HEK293 (cell line): ENCODE measurements around the gene SEZ6L.

Source experiments
- CTCF ChIA-PET: fragments of 350-600 bp; formaldehyde crosslinking; extraction: SDS; loops from one replicate; lab custom pipeline; 2021; ENCODE audit warnings: antibody characterized with exemption; lab: Yijun Ruan, JAX
- POLR2A ChIA-PET: fragments of 300-600 bp; formaldehyde crosslinking; extraction: SDS; loops from one replicate; lab custom pipeline; 2020; ENCODE audit warnings: antibody characterized with exemption, inconsistent platforms; lab: Yijun Ruan, JAX
- H3K27ac ChIP-seq: fragments of 200-500 bp; sonication (Bioruptor generic); 2 replicates; pipeline ENCODE4 v1.5.1; 2014; ENCODE audit warnings: low read depth, low read length, control low read depth, inconsistent platforms; ENCODE audit errors: extremely low read depth
- H3K36me3 ChIP-seq, 2 experiments: fragments of 200-500 bp in 1 of 2; sonication (Bioruptor generic) in 1 of 2; 1 replicate in 1 of 2; 2 replicates in 1 of 2; pipeline ENCODE4 v1.5.1; 2014 to 2017; ENCODE audit warnings: inconsistent platforms in 2 of 2, low read length in 2 of 2; ENCODE audit not compliant: control insufficient read depth in 2 of 2, insufficient read depth in 1 of 2
- H3K4me1 ChIP-seq: fragments of 200-500 bp; sonication (Bioruptor generic); 2 replicates; pipeline ENCODE4 v1.5.1; 2014; ENCODE audit warnings: mild to moderate bottlenecking, low read length, inconsistent platforms; ENCODE audit not compliant: control insufficient read depth, insufficient read depth
- H3K4me3 ChIP-seq: 2 replicates; pipeline ENCODE4 v1.5.1; 2011; ENCODE audit warnings: low read depth, mild to moderate bottlenecking, control low read depth, low read length, moderate library complexity
- H3K9me3 ChIP-seq: fragments of 200-500 bp; sonication (Bioruptor generic); 2 replicates; pipeline ENCODE4 v1.5.1; 2014; ENCODE audit warnings: low read depth, low read length, inconsistent platforms; ENCODE audit not compliant: control insufficient read depth, insufficient read depth
- EGR2 ChIP-seq: fragments of 450-650 bp; formaldehyde crosslinking; IDR thresholded peaks from 2 replicates; pipeline ENCODE4 v1.5.1; 2016; ENCODE audit warnings: low read depth, missing biosample characterization, missing genetic modification characterization
- GLIS2 ChIP-seq: fragments of 450-650 bp; formaldehyde crosslinking; IDR thresholded peaks from 2 replicates; pipeline ENCODE4 v1.5.1; 2016; ENCODE audit warnings: missing biosample characterization, missing genetic modification characterization
- IKZF3 ChIP-seq: fragments of 450-650 bp; IDR thresholded peaks from 2 replicates; pipeline ENCODE4 v1.5.0; 2018; ENCODE audit warnings: missing biosample characterization, mild to moderate bottlenecking, missing genetic modification characterization, moderate library complexity
- PBX3 ChIP-seq: sonication (generic); formaldehyde crosslinking; IDR thresholded peaks from 2 replicates; pipeline ENCODE4 v1.8.1; 2022; ENCODE audit warnings: mild to moderate bottlenecking, moderate library complexity, missing genetic modification reagents
- RBAK ChIP-seq: fragments of 450-650 bp; formaldehyde crosslinking; IDR thresholded peaks from 2 replicates; pipeline ENCODE4 v1.5.1; 2016; ENCODE audit warnings: missing biosample characterization, missing genetic modification characterization
- ZBTB17 ChIP-seq: fragments of 450-650 bp; formaldehyde crosslinking; IDR thresholded peaks from 2 replicates; pipeline ENCODE4 v1.5.1; 2016; ENCODE audit warnings: missing biosample characterization, missing genetic modification characterization
- ZBTB26 ChIP-seq: fragments of 450-650 bp; formaldehyde crosslinking; optimal IDR thresholded peaks from 2 replicates; pipeline ENCODE3; 2016; ENCODE audit warnings: missing biosample characterization, mild to moderate bottlenecking, missing genetic modification characterization
- ZBTB8A ChIP-seq: fragments of 450-650 bp; formaldehyde crosslinking; IDR thresholded peaks from 2 replicates; pipeline ENCODE4 v1.5.1; 2016; ENCODE audit warnings: missing biosample characterization, missing genetic modification characterization
- ZFP37 ChIP-seq: fragments of 450-650 bp; formaldehyde crosslinking; IDR thresholded peaks from 2 replicates; pipeline ENCODE4 v1.5.1; 2016; ENCODE audit warnings: missing biosample characterization, missing genetic modification characterization
- ZFP41 ChIP-seq: fragments of 450-650 bp; formaldehyde crosslinking; IDR thresholded peaks from 2 replicates; pipeline ENCODE4 v1.5.1; 2016; ENCODE audit warnings: missing biosample characterization, missing genetic modification characterization, borderline replicate concordance
- ZIC2 ChIP-seq: fragments of 450-650 bp; formaldehyde crosslinking; IDR thresholded peaks from 2 replicates; pipeline ENCODE4 v1.5.1; 2016; ENCODE audit warnings: missing biosample characterization, missing genetic modification characterization
- ZNF16 ChIP-seq: fragments of 450-650 bp; formaldehyde crosslinking; IDR thresholded peaks from 2 replicates; pipeline ENCODE4 v1.5.1; 2016; ENCODE audit warnings: low read depth, missing biosample characterization, missing genetic modification characterization
- ZNF174 ChIP-seq: fragments of 450-650 bp; formaldehyde crosslinking; IDR thresholded peaks from 2 replicates; pipeline ENCODE4 v1.5.0; 2017; ENCODE audit warnings: missing biosample characterization, mild to moderate bottlenecking, missing genetic modification characterization
- ZNF19 ChIP-seq: fragments of 450-650 bp; formaldehyde crosslinking; IDR thresholded peaks from 2 replicates; pipeline ENCODE4; 2016; ENCODE audit warnings: missing biosample characterization, missing genetic modification characterization, low read depth
- ZNF248 ChIP-seq: fragments of 450-650 bp; formaldehyde crosslinking; IDR thresholded peaks from 2 replicates; pipeline ENCODE4 v1.5.1; 2017; ENCODE audit warnings: missing biosample characterization, missing genetic modification characterization
- ZNF266 ChIP-seq: fragments of 450-650 bp; formaldehyde crosslinking; IDR thresholded peaks from 2 replicates; pipeline ENCODE4 v1.5.1; 2016; ENCODE audit warnings: missing biosample characterization, missing genetic modification characterization, low read depth
- ZNF354C ChIP-seq: fragments of 450-650 bp; formaldehyde crosslinking; IDR thresholded peaks from 2 replicates; pipeline ENCODE4 v1.5.1; 2016; ENCODE audit warnings: missing biosample characterization, missing genetic modification characterization, low read depth, borderline replicate concordance
- ZNF37A ChIP-seq: fragments of 450-650 bp; IDR thresholded peaks from 2 replicates; pipeline ENCODE4 v1.5.1; 2018; ENCODE audit warnings: missing biosample characterization, missing genetic modification characterization
- ZNF404 ChIP-seq: fragments of 450-650 bp; formaldehyde crosslinking; IDR thresholded peaks from 2 replicates; pipeline ENCODE4 v1.5.1; 2017; ENCODE audit warnings: missing biosample characterization, missing genetic modification characterization
- ZNF426 ChIP-seq: fragments of 450-650 bp; formaldehyde crosslinking; IDR thresholded peaks from 2 replicates; pipeline ENCODE4 v1.5.1; 2017; ENCODE audit warnings: missing biosample characterization, missing genetic modification characterization, mild to moderate bottlenecking, inconsistent platforms, moderate library complexity
- ZNF488 ChIP-seq: fragments of 450-650 bp; formaldehyde crosslinking; IDR thresholded peaks from 2 replicates; pipeline ENCODE4 v1.5.1; 2016; ENCODE audit warnings: missing biosample characterization, missing genetic modification characterization
- ZNF521 ChIP-seq: fragments of 450-650 bp; formaldehyde crosslinking; IDR thresholded peaks from 2 replicates; pipeline ENCODE4 v1.5.1; 2017; ENCODE audit warnings: missing biosample characterization, mild to moderate bottlenecking, missing genetic modification characterization
- ZNF530 ChIP-seq: fragments of 450-650 bp; formaldehyde crosslinking; IDR thresholded peaks from 2 replicates; pipeline ENCODE4 v1.5.1; 2016; ENCODE audit warnings: low read depth, missing biosample characterization, missing genetic modification characterization
- ZNF571 ChIP-seq: fragments of 450-650 bp; formaldehyde crosslinking; IDR thresholded peaks from 2 replicates; pipeline ENCODE4 v1.5.0; 2017; ENCODE audit warnings: missing biosample characterization, missing genetic modification characterization
- ZNF596 ChIP-seq: fragments of 450-650 bp; IDR thresholded peaks from 2 replicates; pipeline ENCODE4 v1.5.0; 2018; ENCODE audit warnings: missing biosample characterization, mild to moderate bottlenecking, missing genetic modification characterization, moderate library complexity
- ZNF610 ChIP-seq: fragments of 450-650 bp; formaldehyde crosslinking; IDR thresholded peaks from 2 replicates; pipeline ENCODE4 v1.5.1; 2016; ENCODE audit warnings: missing biosample characterization, missing genetic modification characterization, borderline replicate concordance
- ZNF621 ChIP-seq: fragments of 450-650 bp; formaldehyde crosslinking; IDR thresholded peaks from 2 replicates; pipeline ENCODE4 v1.5.1; 2017; ENCODE audit warnings: missing biosample characterization, missing genetic modification characterization
- ZNF626 ChIP-seq: fragments of 450-650 bp; sonication (Bioruptor Pico); formaldehyde crosslinking; IDR thresholded peaks from 2 replicates; pipeline ENCODE4 v1.5.1; 2018; ENCODE audit warnings: missing biosample characterization, missing genetic modification characterization, inconsistent platforms
- ZNF654 ChIP-seq: fragments of 450-650 bp; formaldehyde crosslinking; IDR thresholded peaks from 2 replicates; pipeline ENCODE4 v1.5.1; 2016; ENCODE audit warnings: low read depth, missing biosample characterization, missing genetic modification characterization
- ZNF658 ChIP-seq: fragments of 450-650 bp; formaldehyde crosslinking; IDR thresholded peaks from 2 replicates; pipeline ENCODE4; 2016; ENCODE audit warnings: missing biosample characterization, missing genetic modification characterization
- ZNF692 ChIP-seq: fragments of 450-650 bp; formaldehyde crosslinking; IDR thresholded peaks from 2 replicates; pipeline ENCODE4 v1.5.1; 2016; ENCODE audit warnings: missing biosample characterization, missing genetic modification characterization
- ZNF707 ChIP-seq: fragments of 450-650 bp; formaldehyde crosslinking; IDR thresholded peaks from 2 replicates; pipeline ENCODE4 v1.5.1; 2016; ENCODE audit warnings: missing biosample characterization, missing genetic modification characterization
- ZNF777 ChIP-seq: fragments of 450-650 bp; formaldehyde crosslinking; IDR thresholded peaks from 2 replicates; pipeline ENCODE4 v1.5.1; 2017; ENCODE audit warnings: missing biosample characterization, missing genetic modification characterization, borderline replicate concordance
- ZSCAN4 ChIP-seq: fragments of 450-650 bp; formaldehyde crosslinking; IDR thresholded peaks from 2 replicates; pipeline ENCODE4 v1.5.1; 2017; ENCODE audit warnings: missing biosample characterization, missing genetic modification characterization

SEZ6L gene

GRCh38 chr22:26169315-26170111 lies at the start of gene SEZ6L:
Gene SEZ6L, plus strand, starts transcription at chr22:26169462. Its CDS starts 208 bp downstream, at chr22:26169670.
- CTCF ChIA-PET: interaction anchor here (0.6 to 1.6 kb wide), 4 partner anchors 9 to 162 kb away, joined by 3 to 4 read pairs (median 3); no protein-coding TSS in a partner anchor
- H3K36me3 ChIP-seq: no peaks in the 10 kb centered on the region
- no peak for TF ChIP-seq ZNF707 (tag by site-specific recombination)
- TF ChIP-seq PBX3: no peak
- peak; percentile 44 for TF ChIP-seq ZBTB26 (tag by site-specific recombination)
- TF ChIP-seq ZNF426 (tag by site-specific recombination): no peak
- TF ChIP-seq ZNF658: no peak
- peak; percentile 14; the same call in 1 of the 2 replicates for TF ChIP-seq ZBTB8A (tag by site-specific recombination)
- no peak for TF ChIP-seq ZNF777 (tag by site-specific recombination)
- no peak for TF ChIP-seq ZFP41
- no peak for TF ChIP-seq ZBTB17 (tag by site-specific recombination)
- peak; percentile 93 for TF ChIP-seq ZIC2 (tag by site-specific recombination)
- no peak for TF ChIP-seq ZNF404 (tag by site-specific recombination)
- TF ChIP-seq ZNF596: 0 out of 2 replicates have a peak, but pooled peaks have one; percentile 38
- no peak for TF ChIP-seq EGR2 (tag by site-specific recombination)
- no peak for TF ChIP-seq RBAK (tag by site-specific recombination)
- TF ChIP-seq ZNF692 (tag by site-specific recombination): no peak; the same call in 1 of the 2 replicates
- no peak for TF ChIP-seq ZNF530 (tag by site-specific recombination)
- no peak for TF ChIP-seq ZNF19 (tag by site-specific recombination)
- no peak for TF ChIP-seq ZNF16 (tag by site-specific recombination)
- no peak for TF ChIP-seq ZSCAN4
- TF ChIP-seq ZNF571 (tag by site-specific recombination): no peak
- TF ChIP-seq ZFP37 (tag by site-specific recombination): no peak
- TF ChIP-seq ZNF621 (tag by site-specific recombination): no peak
- TF ChIP-seq GLIS2 (tag by site-specific recombination): no peak
- TF ChIP-seq ZNF610 (tag by site-specific recombination): no peak
- TF ChIP-seq ZNF266 (tag by site-specific recombination): no peak
- TF ChIP-seq ZNF654 (tag by site-specific recombination): no peak
- no peak for TF ChIP-seq ZNF521 (tag by site-specific recombination)
- no peak for TF ChIP-seq ZNF354C
- TF ChIP-seq ZNF248 (tag by site-specific recombination): no peak
- no peak for TF ChIP-seq ZNF626 (tag by site-specific recombination)
- TF ChIP-seq ZNF174 (tag by site-specific recombination): no peak
- no peak for TF ChIP-seq IKZF3 (tag by site-specific recombination)
- peak; percentile 72; the same call in 1 of the 2 replicates for TF ChIP-seq ZNF37A
- no peak for TF ChIP-seq ZNF488 (tag by site-specific recombination)

More at GRCh38 chr22:26169315-26170111, at the start of gene SEZ6L:
- Histone ChIP-seq H3K9me3 (no peaks in the 10 kb centered on the region), H3K4me1 (0 out of 2 replicates have a peak, but pooled peaks cover 3% of the 10 kb centered on the region), H3K27ac (no peak within 1 kb of the TSS), H3K4me3 (peak within 1 kb of the TSS; percentile 34)
- POLR2A ChIA-PET: no interaction called here
